GM18907 (cell line): ENCODE results near the gene BCL2L1.
"Not testable (repeated sequence)": the region's sequence is repeated elsewhere in the genome, so short reads cannot be mapped to it uniquely, and the experiment has no call there.

Experiments
- ATAC-seq: cut with Tn5 transposase; IDR thresholded peaks from one replicate; pipeline ENCODE4 v1.9.1; 2021; ENCODE audit warnings: mild to moderate bottlenecking, moderate library complexity; ENCODE audit not compliant: unreplicated experiment

Gene BCL2L1

GRCh38 chr20:31722257-31723068 is at the start of gene BCL2L1:
BCL2L1 (minus strand) TSS chr20:31722868; CDS start chr20:31722218, 650 bp downstream.
- ATAC-seq, result peak; percentile 30

DNA sequence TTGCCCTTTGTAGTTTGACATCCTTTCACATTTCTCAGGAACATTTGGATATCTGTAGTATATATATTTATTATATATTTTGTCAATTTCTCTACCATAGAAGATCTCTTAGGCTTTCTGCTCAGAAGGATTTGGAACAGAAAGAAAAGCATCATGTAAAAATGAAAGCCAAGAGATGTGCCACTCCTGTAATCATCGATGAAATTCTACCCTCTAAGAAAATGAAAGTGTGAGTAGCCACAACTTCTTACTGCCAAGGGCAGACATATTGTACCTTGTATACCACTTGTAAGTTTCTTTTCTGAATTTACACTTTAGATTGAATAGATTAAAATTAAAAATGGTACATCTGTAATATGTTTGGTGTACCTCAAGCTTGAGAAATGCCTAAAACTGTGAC is 47.6 kb upstream of the BCL2L1 start:
- no peak for ATAC-seq

- ATAC-seq, result no peak
Measured at GRCh38 chr20:31769681-31770080, 47.0 kb upstream of the BCL2L1 start.

- no peak for ATAC-seq
Measured at GRCh38 chr20:31767805-31768204, 45.1 kb upstream of the BCL2L1 start.

GRCh38 chr20:31764641-31765305 is 42.1 kb upstream of the BCL2L1 start:
- no peak for ATAC-seq

- no peak for ATAC-seq
Measured at GRCh38 chr20:31760519-31761240, 38.0 kb upstream of the BCL2L1 start.

- no peak for ATAC-seq
Measured at GRCh38 chr20:31759836-31760518, 37.3 kb upstream of the BCL2L1 start.

DNA sequence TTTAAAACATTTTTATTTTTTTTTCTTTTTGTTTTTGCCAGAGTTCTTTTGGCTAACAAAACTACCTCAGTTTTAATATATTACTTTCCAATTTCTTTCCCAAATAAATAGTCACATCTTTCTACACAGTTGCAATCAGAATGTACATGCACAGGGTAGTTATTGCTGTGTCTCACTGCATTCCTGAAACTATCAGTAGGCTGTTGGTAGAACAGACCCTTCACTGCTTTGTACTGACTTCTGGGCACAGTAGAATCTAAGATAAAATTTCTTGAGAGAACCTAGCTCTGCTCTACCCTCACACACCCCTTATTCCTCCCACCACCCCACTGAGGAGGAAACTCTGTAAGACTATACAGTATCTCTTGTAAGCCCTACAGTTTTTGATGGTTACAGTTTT is 36.3 kb upstream of the BCL2L1 start:
- ATAC-seq, result no peak

- no peak for ATAC-seq
Measured at GRCh38 chr20:31758521-31758920, 35.9 kb upstream of the BCL2L1 start.

DNA sequence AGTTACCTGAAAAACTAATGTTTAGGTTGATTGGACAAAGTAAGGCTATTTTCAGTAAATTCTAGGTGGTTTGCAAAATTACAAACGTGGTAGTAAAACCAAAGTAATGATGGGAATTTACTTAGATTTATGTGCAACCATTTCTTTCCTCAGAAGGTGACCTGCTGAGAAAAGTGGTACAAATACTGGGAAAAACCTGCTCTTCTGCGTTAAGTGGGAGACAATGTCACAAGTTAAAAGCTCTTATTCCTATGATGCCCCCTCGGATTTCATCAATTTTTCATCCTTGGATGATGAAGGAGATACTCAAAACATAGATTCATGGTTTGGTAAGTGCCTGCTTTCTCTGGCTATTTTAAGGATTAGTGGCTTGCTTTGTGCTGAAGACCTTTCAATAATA is 34.6 kb upstream of the BCL2L1 start:
- no peak for ATAC-seq

- ATAC-seq, result no peak
Measured at GRCh38 chr20:31751126-31751525, 28.5 kb upstream of the BCL2L1 start.

DNA sequence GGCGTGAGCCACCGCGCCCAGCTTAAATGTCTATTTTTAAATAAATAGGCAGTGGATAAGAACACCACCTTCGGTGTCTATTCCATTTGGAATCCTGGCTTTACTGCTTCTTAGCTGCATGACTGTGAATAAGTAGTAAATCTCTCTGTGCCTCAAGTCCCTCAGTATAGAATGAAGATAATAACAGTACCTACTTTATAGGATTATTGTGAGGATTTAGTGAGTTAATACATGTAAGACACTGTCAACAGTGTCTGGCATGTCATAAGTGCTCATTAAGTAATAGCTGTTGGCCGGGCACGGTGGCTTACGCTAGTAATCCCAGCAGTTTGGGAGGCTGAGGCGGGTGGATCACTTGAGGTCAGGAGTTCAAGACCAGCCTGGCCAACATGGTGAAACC is 26.6 kb upstream of the BCL2L1 start:
- no peak for ATAC-seq

DNA sequence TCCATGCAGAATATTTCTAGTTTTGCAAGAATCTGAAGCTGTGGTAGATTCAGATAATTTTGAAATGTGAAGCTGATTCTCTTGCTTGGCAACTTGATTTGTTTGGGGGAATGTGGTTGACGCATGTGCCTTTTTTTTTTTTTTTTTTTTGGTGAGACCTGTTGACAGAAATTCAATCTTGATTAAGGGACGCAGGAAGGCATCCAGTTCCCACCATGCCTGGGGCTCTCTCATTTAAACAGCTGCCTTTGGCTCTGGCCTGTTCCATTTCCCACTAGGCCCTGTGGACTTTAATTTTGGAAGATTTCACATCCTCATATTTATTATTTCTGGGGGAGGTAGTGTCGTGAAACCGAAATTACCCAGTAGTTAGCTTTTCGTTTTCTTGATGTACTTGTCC is 25.0 kb upstream of the BCL2L1 start:
- ATAC-seq, result no peak

GRCh38 chr20:31747028-31747427 is 24.4 kb upstream of the BCL2L1 start:
- not testable (repeated sequence) for ATAC-seq

DNA sequence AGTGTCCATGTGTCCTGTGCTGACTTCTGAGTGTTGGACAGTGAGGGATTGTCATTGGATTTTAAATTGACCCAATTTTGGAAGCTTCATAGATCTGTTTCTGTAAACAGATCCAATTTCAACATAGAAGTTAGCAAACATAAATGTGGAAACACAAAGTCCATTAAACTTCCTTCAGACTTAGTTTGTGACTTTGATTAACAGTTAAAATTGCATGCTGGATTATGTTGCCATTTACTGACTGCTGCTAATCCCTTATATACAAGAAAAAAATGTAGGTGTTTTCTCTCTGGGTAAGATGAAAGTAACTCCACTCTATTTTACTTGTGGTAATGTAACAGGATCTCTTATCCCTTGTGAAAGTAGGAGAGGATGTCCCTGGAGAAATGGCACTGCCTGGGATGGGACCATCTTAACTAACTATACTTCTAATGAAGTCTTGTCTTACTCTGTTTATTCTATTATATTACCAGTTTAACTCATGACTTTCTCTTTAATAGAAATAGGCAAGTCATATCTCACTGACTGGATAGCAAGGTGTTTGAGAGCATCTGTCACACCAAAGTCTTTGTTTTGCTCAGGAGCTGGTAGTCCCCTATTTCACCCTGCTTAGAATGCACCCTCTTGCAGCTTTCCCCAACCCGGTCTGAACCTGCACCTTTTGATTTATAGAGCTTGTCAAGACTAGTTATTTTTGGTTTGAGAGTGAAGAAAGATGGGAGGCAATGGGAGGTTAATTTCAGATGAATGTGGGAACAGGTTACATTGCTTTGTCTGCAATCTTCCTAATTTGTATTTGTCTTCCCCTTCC is 23.6 kb upstream of the BCL2L1 start:
- ATAC-seq, result no peak

GRCh38 chr20:31740656-31741323 is 18.1 kb upstream of the BCL2L1 start:
- ATAC-seq, result no peak

- ATAC-seq, result no peak
Measured at GRCh38 chr20:31740208-31740607, 17.5 kb upstream of the BCL2L1 start.

GRCh38 chr20:31739550-31739977 is 16.9 kb upstream of the BCL2L1 start:
- ATAC-seq, result peak; percentile 13

- peak; percentile 94 for ATAC-seq
Measured at GRCh38 chr20:31738729-31739549, 16.3 kb upstream of the BCL2L1 start, which contains the start of gene TPX2. TPX2 (plus strand) TSS chr20:31739290; CDS start chr20:31757477, 18,187 bp downstream.
